ENCODE results near the gene GLRX3. TPM values are rescaled to one million over a fixed set of nuclear protein-coding genes. Genes with fewer than 3 reads are reported as not detected.

GLRX3 gene
- total and polyA plus RNA-seq, 2 donors (not counting 3 experiments of a cell fraction or from before 2014, with no cell fraction given), result 71.6 to 132 TPM

DNA sequence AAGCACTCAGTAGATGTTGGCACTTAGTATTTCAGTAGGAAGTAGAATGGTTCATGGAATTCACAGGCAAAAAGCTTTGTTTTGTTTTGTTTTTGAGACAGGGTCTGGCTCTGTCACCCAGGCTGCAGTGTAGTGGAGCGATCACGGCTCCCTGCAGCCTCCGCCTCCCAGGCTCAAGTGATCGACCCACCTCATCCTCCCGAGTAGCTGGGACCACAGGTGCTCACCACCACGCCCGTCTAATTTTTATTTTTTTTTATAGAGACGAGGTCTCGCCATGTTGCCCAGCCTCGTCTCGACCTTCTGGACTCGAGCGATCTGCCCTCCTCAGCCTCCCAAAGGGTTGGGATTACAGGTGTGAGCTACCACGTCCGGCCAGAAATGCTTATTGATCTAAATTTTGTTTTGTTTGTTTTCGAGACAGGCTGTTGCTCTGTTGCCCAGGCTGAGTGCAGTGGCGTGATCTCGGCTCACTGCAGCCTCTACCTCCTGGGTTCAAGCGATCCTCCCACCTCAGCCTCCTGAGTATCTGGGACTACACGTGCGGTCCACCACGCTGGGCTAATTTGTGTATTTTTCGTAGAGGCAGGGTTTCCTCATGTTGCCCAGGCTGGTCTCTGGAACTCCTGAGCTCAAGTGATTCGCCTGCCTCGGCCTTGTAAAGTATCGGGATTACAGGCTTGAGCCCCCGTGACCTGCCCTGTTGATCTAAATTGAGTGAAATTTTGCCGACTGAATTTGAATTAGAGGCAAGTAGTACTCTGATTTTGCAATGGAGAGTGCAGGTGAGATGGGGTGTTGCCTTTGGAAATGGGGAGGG is 1.7 kb downstream of the GLRX3 start:
- H3K27me3 ChIP-seq (ENCODE audit: control insufficient read depth in 2 of 2, insufficient read depth in 2 of 2, low read length in 2 of 2), result no peaks in the 10 kb centered on the region
- FAIRE-seq, result peak; percentile 33
- H3K9me3 ChIP-seq (replicated peaks; ENCODE audit: control insufficient read depth, insufficient read depth, low read length), result no peaks in the 10 kb centered on the region
- H3K27ac ChIP-seq (ENCODE audit: insufficient read depth, low read depth, low read length), result peak overlapping the region; percentile 57
- peak overlapping the region in 2 of 3 experiments; percentile 83 to 95 for H3K4me3 ChIP-seq (replicated peaks in 1 of 3; ENCODE audit: insufficient read depth in 1 of 3, low read depth in 1 of 3, low read length in 3 of 3)
- H3K36me3 ChIP-seq (ENCODE audit: control insufficient read depth in 2 of 2, extremely low read depth in 1 of 2, insufficient read depth in 2 of 2, low read length in 2 of 2), result peaks cover 2 to 5% of the 10 kb centered on the region in 2 experiments
- H3K79me2 ChIP-seq (ENCODE audit: control insufficient read depth, insufficient read depth, low read length), result peaks cover 66% of the 10 kb centered on the region
- DNase-seq (ENCODE audit: low read depth, low spot score), result no peak
- peak overlapping the region; percentile 89 for H3K4me2 ChIP-seq (ENCODE audit: insufficient read depth, low read length)
- peaks cover 4% of the 10 kb centered on the region for H4K20me1 ChIP-seq (replicated peaks; ENCODE audit: control insufficient read depth, extremely low read depth, insufficient read depth, low read length)
- TF ChIP-seq, protein P1, sequence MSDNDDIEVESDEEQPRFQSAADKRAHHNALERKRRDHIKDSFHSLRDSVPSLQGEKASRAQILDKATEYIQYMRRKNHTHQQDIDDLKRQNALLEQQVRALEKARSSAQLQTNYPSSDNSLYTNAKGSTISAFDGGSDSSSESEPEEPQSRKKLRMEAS (IDR thresholded peaks at IDR 0.05; ENCODE audit: insufficient read depth, insufficient read length), result no peak
- no peak for TF ChIP-seq JUN (IDR thresholded peaks at IDR 0.05; ENCODE audit: borderline replicate concordance, insufficient read depth, insufficient read length, low read depth)
- no peak for TF ChIP-seq EZH2 (IDR thresholded peaks at IDR 0.05; ENCODE audit: borderline replicate concordance, low read depth, low read length, severe bottlenecking)
- TF ChIP-seq, protein P2, sequence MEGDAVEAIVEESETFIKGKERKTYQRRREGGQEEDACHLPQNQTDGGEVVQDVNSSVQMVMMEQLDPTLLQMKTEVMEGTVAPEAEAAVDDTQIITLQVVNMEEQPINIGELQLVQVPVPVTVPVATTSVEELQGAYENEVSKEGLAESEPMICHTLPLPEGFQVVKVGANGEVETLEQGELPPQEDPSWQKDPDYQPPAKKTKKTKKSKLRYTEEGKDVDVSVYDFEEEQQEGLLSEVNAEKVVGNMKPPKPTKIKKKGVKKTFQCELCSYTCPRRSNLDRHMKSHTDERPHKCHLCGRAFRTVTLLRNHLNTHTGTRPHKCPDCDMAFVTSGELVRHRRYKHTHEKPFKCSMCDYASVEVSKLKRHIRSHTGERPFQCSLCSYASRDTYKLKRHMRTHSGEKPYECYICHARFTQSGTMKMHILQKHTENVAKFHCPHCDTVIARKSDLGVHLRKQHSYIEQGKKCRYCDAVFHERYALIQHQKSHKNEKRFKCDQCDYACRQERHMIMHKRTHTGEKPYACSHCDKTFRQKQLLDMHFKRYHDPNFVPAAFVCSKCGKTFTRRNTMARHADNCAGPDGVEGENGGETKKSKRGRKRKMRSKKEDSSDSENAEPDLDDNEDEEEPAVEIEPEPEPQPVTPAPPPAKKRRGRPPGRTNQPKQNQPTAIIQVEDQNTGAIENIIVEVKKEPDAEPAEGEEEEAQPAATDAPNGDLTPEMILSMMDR (IDR thresholded peaks at IDR 0.05; ENCODE audit: extremely low read depth in 1 of 2, insufficient read depth in 1 of 2, low read depth in 1 of 2, low read length in 2 of 2), result no peak
- TF ChIP-seq FOS (IDR thresholded peaks at IDR 0.05; ENCODE audit: borderline replicate concordance, insufficient read depth, low read length), result no peak
- TF ChIP-seq POLR2A (IDR thresholded peaks at IDR 0.05; ENCODE audit: low read depth, low read length), result no peak
- TF ChIP-seq POLR2AphosphoS5 (IDR thresholded peaks at IDR 0.05; ENCODE audit: insufficient read depth, low read depth, low read length), result no peak
- no peak for TF ChIP-seq MYC (IDR thresholded peaks at IDR 0.05; ENCODE audit: low read depth, low read length)
- TF ChIP-seq GATA2 (IDR thresholded peaks at IDR 0.05; ENCODE audit: insufficient read depth, insufficient read length, low read depth, low read length), result no peak
- H2AFZ ChIP-seq (ENCODE audit: low read depth, low read length), result no peak overlapping the region
- ChIA-PET POLR2A (interaction anchor here (2.5 kb wide), 1 partner anchor 27 kb away, joined by 24 read pairs; the partner anchor contains the start of gene C10orf143), CTCF (interaction anchor here (1.1 to 3.3 kb wide), 3 partner anchors 11 to 42 kb away, joined by 3 to 46 read pairs (median 6); partner anchors contain the start of gene C10orf143)
- no peaks in the 10 kb centered on the region for H3K9me1 ChIP-seq (replicated peaks; ENCODE audit: control insufficient read depth, extremely low read depth, insufficient read depth, low read length)
- H3K4me1 ChIP-seq (ENCODE audit: control insufficient read depth, extremely low read depth, insufficient read depth, low read length), result peaks cover 19% of the 10 kb centered on the region
- dilution Hi-C loops (cut with MboI; ENCODE audit: extremely low pct_ligation_motif_present, low sequenced_read_pairs), result no loop called here
- no TSS peak for BruUV-seq (replicated peaks)
- intact Hi-C loops (cut with micrococcal nuclease), result loop anchor here (2.0 kb wide), 1 partner anchor 17 kb away; no protein-coding TSS in a partner anchor
- H3K9ac ChIP-seq (replicated peaks; ENCODE audit: extremely low read depth, insufficient read depth, low read length), result peak overlapping the region; percentile 87

All from endothelial cell of umbilical vein (primary cell).